Nucleus accumbens (tissue), 56 donors: Measurements from ENCODE around the gene HIGD1C.
A peak's percentile ranks its signal among the peaks of the same experiment; 100 is the strongest.

Experiments used
- DNase-seq, 56 donors: peaks; one replicate each; lab custom pipeline; 2025; lab: John Stamatoyannopoulos, UW

The HIGD1C gene

DNA sequence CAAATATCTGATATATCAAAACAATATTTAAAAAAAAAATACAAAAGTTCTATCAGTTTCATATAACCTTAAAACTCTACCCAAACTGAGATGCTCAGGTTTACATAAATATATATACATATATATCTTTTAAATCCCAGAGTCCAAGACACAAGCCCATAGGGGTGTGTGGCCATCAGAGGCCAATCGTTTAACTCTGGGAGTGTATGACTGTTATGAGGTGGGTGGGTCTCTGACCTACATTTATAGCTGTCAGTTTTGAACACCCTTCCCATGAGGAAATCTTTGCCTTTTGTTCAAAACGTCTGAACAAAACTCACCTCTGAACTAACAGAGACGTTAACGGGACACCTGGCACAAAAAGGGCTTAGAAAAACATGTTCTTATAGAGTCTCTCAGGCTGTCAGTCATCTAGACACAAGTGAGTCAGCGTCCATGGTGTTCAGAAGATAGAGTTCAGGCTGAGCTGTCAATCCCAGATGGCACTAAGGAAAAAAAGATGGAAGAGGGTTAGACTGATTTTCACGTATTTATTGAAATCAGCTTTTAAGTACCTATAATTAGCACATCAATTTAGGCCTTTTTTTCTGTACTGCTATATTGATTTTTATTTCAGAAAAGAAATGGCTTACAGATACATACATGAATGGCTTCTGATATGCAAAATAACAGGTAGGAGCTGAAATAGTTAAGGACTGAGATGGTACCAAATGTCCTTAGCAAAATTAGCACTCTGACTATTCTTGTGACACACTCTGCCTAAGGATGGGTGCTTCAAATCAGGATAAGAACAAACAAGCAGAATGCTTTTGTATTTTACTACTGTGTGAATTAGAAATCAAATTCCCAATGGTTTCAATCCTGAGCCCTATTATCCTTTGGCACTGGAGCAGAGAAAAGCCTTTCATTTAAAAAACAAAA lies 29.2 kb downstream of the HIGD1C start:
- DNase-seq, result no peak

DNA sequence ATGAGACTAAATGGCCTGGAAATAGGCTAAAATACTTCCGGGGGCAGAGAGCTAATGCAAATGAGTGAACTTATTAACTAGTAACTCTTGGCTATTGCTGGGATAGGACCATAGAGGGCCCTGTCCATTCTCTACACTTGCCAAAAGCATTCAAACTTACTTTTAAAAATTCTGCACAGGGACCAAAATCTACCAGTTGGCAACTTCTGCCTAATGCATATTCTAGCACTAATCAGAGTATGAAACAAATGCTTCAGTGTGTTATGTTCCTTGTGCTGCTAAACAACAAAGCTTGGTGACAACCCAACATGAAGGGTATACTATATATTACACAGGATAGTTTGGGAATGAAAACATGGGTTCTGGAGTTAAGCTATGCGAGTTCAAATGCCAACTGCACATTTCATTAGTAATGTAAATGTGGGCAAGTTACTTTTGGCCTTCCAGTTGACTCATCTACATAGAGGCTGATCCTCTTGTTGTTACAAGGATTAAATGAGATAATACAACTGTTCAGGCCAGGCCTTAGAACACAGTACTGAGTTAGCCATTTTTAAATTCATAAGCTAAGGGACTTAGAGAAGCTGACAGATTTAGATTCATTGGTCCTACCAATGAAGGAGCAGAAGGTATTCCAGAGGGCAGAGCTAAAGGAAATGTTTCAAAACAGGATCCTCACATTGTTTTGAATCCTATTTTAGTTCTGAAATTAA lies 32.4 kb downstream of the HIGD1C start:
- no peak for DNase-seq

DNA sequence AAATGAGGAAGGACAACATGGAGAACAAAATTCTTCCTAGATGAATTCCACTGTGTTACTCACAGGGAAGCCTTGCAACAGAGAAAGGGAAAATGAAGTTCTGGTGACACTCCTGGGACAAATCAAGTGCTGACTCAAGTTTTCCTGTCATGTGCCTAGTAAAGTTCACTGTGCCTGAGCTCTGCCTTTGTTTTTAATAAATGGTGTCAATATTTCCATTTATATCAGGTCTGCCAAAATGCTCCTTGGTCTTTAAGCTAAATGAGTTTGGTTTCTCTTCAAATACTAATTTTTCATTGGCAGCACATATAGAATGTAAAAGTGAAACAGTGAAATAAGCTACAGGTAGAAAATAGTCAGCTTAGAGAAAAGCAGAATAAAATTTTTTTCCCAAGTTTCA lies 33.0 kb downstream of the HIGD1C start:
- DNase-seq, result no peak

DNA sequence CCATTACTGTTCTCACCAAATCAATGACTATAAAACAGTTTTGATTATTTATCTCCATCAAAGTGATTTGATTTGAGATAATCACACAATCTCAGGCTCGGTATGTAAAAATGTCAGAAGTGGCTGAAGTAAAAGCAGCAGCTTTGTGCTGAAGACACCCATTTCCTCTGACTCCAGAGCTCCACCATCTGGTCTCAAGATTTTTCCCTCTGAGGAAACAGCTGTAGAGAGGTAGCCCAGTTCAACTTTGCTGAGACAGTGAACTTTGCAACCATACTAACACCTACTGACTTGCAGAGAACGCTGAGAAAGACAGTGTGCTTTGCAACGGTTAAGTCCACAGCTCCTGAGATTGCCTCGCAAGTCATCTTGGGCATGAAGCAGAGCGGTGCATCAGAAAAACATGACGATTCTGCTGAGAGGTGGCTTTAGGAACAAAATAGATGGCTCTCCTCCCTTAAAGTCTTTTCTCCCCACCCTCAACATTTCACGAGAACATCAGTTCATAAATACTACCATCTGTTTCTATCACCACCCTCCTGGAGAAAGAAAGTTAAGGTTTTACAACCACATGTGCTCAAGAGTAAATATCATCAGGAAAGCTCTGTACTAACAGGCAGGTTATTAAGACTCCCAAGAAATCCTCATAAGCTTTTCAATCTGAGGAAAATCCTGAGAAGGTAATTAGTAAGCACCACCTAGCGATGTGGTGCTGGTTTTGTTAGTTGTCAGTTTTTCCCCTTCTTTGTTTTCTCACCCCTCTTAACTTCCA lies 34.8 kb downstream of the HIGD1C start:
- peak in 32 of 56 donors; percentile 3 to 66 (median 18) for DNase-seq

DNA sequence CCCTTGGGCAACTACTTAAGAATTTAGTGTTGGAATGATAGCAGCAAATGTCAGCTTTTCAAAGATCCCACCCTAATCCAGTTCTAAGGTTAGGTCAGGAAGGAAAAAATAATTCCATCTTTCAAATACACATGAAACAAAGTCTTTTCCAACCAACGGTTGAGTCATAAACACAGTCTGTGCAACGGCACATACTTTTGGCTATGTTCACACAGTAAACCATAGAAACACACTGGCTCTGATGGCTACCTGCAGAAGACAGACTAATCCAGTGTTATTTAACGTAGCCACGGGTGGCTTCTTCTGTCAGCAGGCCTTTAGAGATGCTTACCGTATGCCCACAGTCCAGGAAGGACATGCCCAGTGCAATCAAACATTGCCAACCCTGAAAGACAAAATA lies 35.7 kb downstream of the HIGD1C start:
- DNase-seq, result no peak

DNA sequence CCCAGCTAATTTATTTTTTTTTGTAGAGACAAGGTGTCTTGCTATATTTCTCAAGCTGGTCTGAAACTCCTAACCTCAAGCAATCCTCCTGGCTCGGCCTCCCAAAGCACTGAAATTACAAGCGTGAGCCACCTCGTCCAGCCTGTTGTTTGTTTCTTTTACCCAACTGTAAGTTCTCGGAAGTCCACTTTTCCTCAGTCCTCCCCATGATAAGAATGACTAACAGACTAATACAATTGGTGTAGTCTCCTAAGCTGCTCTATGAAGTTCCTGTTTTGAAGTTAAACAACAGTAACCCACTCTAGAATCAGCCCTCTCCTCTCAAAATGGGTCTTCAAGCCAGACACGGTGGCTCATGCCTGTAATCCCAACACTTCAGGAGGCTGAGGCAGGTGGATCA lies 36.5 kb downstream of the HIGD1C start:
- DNase-seq, result no peak

DNA sequence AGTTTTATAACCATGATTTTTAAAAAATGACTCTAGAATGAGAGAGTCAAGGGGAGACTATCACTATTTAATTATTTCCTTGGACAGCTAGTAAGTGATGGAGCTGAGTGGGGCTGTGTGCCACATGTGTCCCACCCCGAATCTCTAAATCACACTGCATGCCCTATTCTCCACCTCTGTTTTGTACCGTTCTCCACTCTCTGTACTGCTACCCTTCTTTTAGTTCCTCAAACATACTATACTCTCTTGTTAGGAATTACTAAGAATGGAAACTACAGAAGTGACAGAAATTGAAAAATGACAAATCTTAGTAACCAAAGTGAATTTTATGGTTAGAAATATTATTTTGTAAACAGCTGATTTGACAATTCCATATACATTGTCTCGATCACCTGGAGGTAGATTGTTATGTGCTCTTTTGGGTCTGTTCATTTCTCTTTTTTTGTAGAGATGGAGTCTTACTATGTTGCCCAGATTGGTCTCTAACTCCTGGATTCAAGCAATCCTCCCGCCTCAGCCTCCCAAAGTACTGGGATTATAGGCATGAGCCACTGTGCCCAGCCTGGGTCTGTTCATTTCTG lies 37.9 kb downstream of the HIGD1C start:
- no peak for DNase-seq

DNA sequence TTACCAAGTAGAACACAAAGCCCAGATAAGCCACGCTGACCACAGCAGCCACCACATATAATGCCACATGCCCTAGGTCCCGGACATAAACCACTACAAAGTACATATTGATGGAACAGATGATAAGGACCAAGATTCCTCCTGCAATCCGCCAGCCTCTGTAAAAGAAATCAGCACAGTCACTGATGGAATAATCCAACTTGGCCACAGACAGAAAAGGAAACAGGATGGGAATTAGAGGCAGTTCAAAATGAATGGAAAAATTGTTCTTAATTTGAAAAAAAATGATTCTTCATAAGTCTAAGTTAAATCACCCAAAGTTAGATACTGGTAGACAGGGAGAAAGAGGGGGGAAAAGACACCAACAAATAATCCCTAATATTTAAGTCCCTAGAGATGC lies 38.4 kb downstream of the HIGD1C start:
- no peak for DNase-seq

DNA sequence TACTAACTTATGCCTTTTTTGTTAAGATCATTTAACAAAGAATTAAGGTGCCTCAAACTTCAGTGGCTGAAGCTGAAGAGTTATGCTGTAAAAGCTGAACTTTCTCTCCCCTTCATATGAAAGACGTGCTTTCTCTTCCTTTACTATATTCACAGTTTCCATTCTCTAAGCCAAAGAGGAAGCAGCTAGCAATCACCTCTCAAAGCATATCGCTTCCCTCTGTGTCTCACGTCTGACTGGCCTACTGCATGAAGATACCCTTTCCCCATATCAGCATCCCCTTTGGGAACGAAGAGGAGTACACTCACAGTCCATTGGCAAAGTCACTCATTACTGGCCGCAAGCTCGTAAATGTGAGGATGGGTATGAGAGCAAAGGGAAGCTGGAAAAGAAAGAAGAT lies 38.9 kb downstream of the HIGD1C start:
- no peak for DNase-seq

DNA sequence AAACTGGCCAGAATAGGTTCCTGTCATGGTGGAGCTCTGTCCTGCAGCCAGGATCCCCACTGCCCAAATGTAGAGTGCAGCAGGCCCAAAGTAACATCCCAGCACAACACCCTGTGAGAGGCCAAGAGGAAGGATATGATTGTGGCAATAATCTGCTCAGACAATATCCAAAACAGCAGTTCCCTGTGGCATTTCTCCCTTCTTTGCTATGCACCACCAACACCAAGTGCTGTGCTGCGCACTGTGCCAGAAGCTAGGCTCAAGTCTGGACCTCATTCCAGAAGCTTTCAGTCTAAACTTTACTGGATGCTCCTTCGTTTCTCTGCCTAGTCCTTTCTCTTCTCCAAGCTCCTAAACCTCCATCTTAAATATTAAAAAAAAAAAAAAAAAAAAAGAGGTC lies 40.5 kb downstream of the HIGD1C start:
- peak in 16 of 56 donors; percentile 1 to 58 (median 16) for DNase-seq

DNA sequence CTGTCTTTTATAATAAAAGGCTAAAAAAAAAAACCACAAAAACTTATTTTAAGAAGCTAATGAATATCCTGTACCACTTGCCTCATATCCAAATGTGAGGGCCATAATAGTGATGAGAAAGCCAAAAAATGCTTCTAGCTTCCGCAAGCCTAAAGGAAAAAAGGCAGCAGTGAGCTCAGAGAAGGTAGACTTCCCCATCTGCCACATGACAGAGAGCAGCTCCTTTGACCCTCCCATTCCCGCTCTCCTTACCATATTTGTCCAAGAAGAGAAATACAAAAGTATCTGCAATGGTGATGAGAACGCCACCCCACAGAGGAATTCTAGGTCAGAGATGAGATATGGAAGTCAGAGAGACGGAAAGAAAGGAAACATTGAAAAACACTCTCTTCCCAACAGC lies 46.7 kb downstream of the HIGD1C start:
- DNase-seq, result no peak

DNA sequence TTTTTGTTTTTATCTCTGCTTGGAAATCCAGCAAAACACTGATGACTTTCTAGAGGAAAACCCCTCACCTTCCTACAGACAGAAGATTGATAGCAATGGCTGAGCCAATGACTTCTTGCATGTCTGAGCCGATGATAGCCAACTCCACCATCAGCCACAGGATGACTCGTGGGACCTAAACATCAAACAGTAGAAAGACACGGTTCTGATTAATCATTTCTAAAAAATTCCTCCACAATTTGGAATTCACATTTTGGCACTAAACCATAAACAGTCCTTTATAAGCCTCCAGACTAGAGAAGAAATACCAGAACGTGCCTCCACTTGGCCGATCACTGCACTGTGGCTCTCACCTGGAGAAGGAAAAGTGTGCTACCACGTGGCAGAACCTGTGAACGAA lies 47.9 kb downstream of the HIGD1C start:
- no peak for DNase-seq

DNA sequence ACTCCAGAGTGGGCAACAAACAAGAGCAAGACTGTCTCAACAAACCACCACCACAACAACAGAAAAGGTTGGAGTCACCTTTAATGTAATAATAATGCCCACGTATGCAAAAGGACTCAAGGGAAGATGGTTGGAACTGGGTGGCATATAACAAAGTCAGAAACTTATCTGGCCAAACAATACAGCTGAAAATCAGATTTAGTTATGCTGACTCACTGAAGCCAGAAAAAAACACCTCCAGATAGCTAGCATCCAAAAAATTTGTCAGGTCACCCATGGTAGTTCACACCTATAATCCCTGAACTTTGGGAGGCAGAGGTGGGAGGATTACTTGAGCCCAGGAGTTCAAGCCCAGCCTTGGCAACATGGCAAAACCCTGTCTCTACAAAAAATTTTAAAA lies 49.5 kb downstream of the HIGD1C start:
- no peak for DNase-seq

DNA sequence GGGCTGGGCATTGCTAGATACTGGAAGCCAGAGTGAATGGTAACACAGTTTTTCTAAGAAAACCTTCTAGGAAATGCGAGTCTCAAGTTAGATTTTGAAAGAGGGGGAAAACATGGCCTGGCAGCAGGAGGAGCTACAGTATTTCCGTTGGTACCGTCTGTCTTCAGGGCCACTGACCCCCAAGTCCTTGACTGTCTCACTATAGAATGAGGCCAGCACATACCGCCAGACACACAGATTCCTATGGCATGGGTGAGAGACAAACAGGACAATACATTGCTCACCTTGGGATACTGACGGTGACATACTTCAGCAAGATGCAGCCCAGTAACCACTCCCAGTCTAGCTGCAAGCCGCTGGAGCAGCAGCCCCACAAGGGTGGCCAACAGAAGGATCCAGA lies 52.2 kb downstream of the HIGD1C start:
- no peak for DNase-seq

DNA sequence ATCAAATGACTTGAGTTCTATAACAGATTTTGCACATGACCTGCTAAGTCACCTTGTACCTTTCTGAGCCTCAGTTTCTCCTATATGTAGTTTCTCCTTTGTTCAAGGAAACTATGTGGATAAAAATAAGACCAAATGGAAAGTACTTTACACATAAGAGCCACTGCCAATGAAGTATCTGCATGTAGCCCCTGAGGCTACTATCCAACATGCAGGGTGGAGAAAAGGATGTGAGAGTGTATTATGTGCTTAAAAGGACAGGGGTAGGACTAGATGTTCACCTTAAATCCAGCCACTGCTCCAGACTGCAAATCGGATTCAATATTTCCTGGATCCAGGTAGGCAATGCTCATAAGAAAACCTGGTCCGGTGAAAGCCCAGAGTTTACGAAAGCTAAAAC lies 52.7 kb downstream of the HIGD1C start:
- DNase-seq, result no peak

DNA sequence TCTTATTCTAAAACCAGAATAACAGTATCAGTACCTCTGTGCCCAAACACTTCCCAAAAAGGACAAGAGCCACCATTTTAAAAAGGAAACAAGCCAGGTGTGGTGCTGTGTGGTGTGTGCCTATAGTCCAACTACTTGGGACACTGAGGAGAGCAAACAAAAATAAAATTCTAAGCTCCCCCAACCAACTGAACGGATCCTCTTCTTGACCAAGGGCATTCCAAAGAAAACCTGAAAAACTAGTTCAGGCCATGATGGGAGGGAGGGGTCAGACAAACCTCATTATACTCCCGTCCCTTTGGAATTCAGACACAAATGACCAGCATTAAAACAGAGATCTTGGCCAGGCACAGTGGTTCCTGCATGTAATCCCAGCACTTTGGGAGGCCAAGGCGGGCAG lies 53.3 kb downstream of the HIGD1C start:
- no peak for DNase-seq

DNA sequence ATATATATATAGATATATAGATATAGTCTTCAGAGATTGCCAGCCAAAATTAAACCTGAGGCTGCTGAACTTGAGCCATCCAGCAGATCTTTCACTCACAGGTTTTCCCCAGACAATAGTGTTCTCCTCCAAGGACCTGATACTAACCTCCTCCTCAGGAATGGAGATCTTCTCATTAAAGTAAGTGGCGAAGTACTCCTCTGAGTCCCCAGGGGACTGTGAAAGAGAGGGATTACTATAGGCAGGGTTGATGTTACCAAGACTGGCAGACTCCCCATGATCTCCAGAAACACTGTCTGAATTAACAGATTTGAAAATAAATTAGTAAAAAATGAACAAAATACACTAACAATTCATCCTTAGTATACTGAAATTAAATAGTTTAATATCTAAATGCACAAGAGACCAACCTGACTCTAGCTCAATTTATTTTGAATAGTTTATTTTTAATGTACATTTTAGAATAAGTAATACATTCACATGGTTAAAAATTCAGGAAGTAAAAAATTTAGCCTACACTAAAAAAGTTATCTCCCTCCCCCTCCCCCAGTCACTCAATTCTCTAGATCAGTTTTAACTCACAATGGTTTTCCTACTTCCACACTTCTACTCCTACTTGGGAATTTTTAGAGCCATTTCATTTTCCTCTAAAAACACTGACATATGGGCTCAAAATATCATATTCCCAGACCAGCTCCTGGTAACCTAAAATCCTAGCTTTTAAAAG lies 56.1 kb downstream of the HIGD1C start:
- DNase-seq, result no peak

DNA sequence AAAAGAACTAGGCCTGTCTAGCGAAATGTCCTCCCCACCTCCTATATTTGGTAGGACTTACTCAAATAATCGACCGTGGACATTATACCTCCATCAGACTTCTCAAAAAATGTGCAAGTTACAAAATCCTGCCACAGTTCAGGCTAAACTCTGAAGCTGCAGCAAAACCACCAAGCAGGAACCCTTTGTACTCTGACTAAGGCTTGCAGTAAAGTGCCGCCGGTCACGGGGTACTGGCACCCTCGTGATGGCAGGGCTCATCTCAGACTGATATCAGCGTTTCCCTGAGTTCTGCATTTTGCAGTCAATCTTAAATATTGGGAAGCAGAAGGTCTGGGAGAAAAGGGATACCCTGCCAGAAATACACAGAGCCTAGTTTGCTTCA lies 56.7 kb downstream of the HIGD1C start:
- DNase-seq, result peak; percentile 12 to 90 (median 73)

DNA sequence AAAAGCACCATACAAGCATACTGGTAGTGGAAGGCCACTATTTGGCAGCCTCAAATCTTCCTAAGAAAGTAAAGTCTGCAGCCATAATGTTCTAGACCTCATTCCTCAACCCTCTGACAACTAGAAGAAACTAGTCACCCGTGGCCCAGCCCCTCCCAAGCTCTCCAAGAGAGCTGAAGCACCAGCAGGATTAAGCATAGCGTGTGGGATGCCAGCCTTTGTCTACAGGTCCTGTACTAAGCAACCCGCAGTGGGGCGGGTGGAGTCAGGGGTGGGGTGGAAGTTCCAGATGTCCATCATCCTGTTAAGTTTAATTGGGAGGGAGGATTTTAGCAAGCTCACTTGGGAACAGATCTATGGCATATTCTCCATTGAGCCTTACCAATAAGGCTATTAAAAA lies 59.6 kb downstream of the HIGD1C start:
- peak in 4 of 56 donors; percentile 3 to 25 (median 12) for DNase-seq

DNA sequence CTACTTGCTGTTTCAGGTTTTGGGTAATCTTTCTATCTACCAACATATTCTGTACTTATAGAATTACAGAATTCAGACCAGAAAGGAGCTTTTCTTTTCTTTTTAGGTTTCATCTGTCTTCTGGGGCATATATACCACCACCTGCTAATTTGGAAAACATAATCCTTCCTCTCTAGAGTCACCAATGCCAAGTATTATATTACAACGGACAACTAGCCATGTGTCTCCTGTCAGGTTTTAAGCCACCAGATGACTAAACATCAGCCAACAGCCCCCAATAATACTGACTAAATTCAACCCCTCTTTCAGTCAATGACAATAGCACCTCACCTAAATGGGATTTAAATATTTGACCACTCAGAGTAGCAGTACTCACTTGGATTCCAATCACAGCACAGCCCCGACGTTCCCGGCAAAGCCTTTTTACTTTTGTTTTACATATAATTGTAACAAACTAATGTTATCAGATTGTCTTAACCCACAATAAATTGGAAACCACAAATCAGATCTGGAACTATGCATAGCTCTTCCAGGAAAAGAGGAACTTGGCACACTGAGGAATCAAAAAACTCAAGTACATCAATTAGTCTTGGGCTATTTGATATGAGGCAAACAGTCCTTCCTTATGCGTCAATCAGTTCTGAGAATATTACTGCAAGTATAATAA lies 60.4 kb downstream of the HIGD1C start:
- no peak for DNase-seq
